ENCODE measurements around the gene DSCAML1.

The DSCAML1 gene

GRCh38 chr11:117442049-117442868, 354.8 kb downstream of the DSCAML1 start:
- Histone ChIP-seq H3K36me3 (no peaks in the 10 kb centered on the region), H3K27ac (no peak overlapping the region), H3K27me3 (ENCODE audit: insufficient read depth, low read depth, severe bottlenecking) (no peaks in the 10 kb centered on the region), H3K9me3 (ENCODE audit: severe bottlenecking) (no peaks in the 10 kb centered on the region), H3K4me3 (ENCODE audit: low read depth, low read length) (no peak overlapping the region)
- no peak for TF ChIP-seq CTCF (IDR thresholded peaks at IDR 0.05; ENCODE audit: low read depth, low read length)
- DNase-seq = no peak

GRCh38 chr11:117441146-117441975, 355.7 kb downstream of the DSCAML1 start:
- no peak overlapping the region for H3K4me3 ChIP-seq (ENCODE audit: low read depth, low read length)
- no peak for TF ChIP-seq CTCF (IDR thresholded peaks at IDR 0.05; ENCODE audit: low read depth, low read length)
- no peak overlapping the region for H3K27ac ChIP-seq
- H3K36me3 ChIP-seq = no peaks in the 10 kb centered on the region
- no peaks in the 10 kb centered on the region for H3K9me3 ChIP-seq (ENCODE audit: severe bottlenecking)
- H3K27me3 ChIP-seq (ENCODE audit: insufficient read depth, low read depth, severe bottlenecking) = no peaks in the 10 kb centered on the region
- no peak for DNase-seq

GRCh38 chr11:117440258-117440657, 356.8 kb downstream of the DSCAML1 start:
- no peak for DNase-seq
- no peaks in the 10 kb centered on the region for H3K36me3 ChIP-seq
- no peak overlapping the region for H3K27ac ChIP-seq
- no peak overlapping the region for H3K4me3 ChIP-seq (ENCODE audit: low read depth, low read length)
- TF ChIP-seq CTCF (IDR thresholded peaks at IDR 0.05; ENCODE audit: low read depth, low read length) = no peak
- no peaks in the 10 kb centered on the region for H3K9me3 ChIP-seq (ENCODE audit: severe bottlenecking)
- H3K27me3 ChIP-seq (ENCODE audit: insufficient read depth, low read depth, severe bottlenecking) = no peaks in the 10 kb centered on the region

- TF ChIP-seq CTCF (IDR thresholded peaks at IDR 0.05; ENCODE audit: low read depth, low read length) = no peak
- Histone ChIP-seq H3K4me3 (ENCODE audit: low read depth, low read length) (no peak overlapping the region), H3K36me3 (no peaks in the 10 kb centered on the region), H3K9me3 (ENCODE audit: severe bottlenecking) (no peaks in the 10 kb centered on the region), H3K27ac (no peak overlapping the region), H3K27me3 (ENCODE audit: insufficient read depth, low read depth, severe bottlenecking) (no peaks in the 10 kb centered on the region)
- no peak for DNase-seq
Observed at GRCh38 chr11:117439256-117439655, 357.8 kb downstream of the DSCAML1 start.

- no peak for TF ChIP-seq CTCF (IDR thresholded peaks at IDR 0.05; ENCODE audit: low read depth, low read length)
Observed at GRCh38 chr11:117438371-117439000, 358.5 kb downstream of the DSCAML1 start.

More at GRCh38 chr11:117438371-117439000, 358.5 kb downstream of the DSCAML1 start:
- Histone ChIP-seq H3K4me3 (ENCODE audit: low read depth, low read length) (no peak overlapping the region), H3K27ac (no peak overlapping the region), H3K9me3 (ENCODE audit: severe bottlenecking) (no peaks in the 10 kb centered on the region), H3K27me3 (ENCODE audit: insufficient read depth, low read depth, severe bottlenecking) (no peaks in the 10 kb centered on the region), H3K36me3 (no peaks in the 10 kb centered on the region)
- DNase-seq = no peak

Measured in WERI-Rb-1 (cell line).